Activated T-helper 17 cell treated with anti-CD3 and anti-CD28 coated beads, Interleukin-2, amount 50 U/mL, for 72 hours (primary cell): ENCODE results near the gene SAP30BP. TPM values are rescaled to one million over a fixed set of nuclear protein-coding genes. Genes with fewer than 3 reads are reported as not detected.
A peak's percentile ranks its signal among the peaks of the same experiment; 100 is the strongest.
"Not testable (repeated sequence)": the region's sequence is repeated elsewhere in the genome, so short reads cannot be mapped to it uniquely, and the experiment has no call there.

ENCODE experiments used
- ATAC-seq: fragments of 150-1000 bp; cut with Tn5 transposase; replicated peaks from 2 replicates; pipeline ENCODE4 v1.10.0; 2021; ENCODE audit warnings: mild to moderate bottlenecking, moderate library complexity
- H3K27ac Mint-ChIP-seq: one replicate; pipeline ENCODE4 v1.8.0; 2022; ENCODE audit warnings: mixed read lengths
- H3K27me3 Mint-ChIP-seq: one replicate; pipeline ENCODE4 v1.8.0; 2022; ENCODE audit warnings: mixed read lengths
- H3K36me3 Mint-ChIP-seq: one replicate; pipeline ENCODE4 v1.8.0; 2022; ENCODE audit warnings: low read depth, mild to moderate bottlenecking, mixed read lengths
- H3K4me1 Mint-ChIP-seq: one replicate; pipeline ENCODE4 v1.8.0; 2022; ENCODE audit warnings: mixed read lengths
- H3K4me3 Mint-ChIP-seq: one replicate; pipeline ENCODE4 v1.8.0; 2022; ENCODE audit warnings: mild to moderate bottlenecking, mixed read lengths
- H3K9me3 Mint-ChIP-seq: one replicate; pipeline ENCODE4 v1.8.0; 2022; ENCODE audit warnings: mixed read lengths
- total RNA-seq, 2 donors: library from RNA; stranded (reverse); gene quantifications; one replicate each; pipeline ENCODE4 v1.2.3, GENCODE V29; 2022

Gene SAP30BP
- total RNA-seq, 2 donors from 2014 or later: 68.1 to 90.0 TPM

DNA sequence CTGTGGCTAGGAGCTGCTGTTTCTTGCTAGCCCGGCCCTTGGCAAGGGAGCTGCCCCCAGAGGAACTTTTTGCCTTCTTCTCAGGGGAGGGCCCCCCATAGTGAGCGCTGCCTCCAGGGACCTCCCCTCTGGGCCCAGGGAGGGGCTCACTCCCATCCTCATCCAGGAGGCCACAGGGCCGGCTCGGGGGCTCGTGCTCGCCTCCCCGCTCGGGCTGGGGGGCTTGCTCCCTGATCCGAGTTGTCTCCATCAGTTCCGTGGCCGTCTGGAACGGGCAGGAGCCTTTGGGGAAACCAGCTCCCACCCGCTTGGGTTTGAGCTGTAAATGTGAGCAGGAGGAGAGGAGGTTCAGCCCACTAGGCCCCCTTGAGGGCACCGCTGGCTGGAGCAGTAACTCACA, 38.0 kb upstream of the SAP30BP start:
- H3K27me3 Mint-ChIP-seq: no peaks in the 10 kb centered on the region
- H3K27ac Mint-ChIP-seq: no peak overlapping the region
- H3K4me3 Mint-ChIP-seq: no peak overlapping the region
- no peaks in the 10 kb centered on the region for H3K36me3 Mint-ChIP-seq
- H3K9me3 Mint-ChIP-seq: no peaks in the 10 kb centered on the region
- no peak for ATAC-seq
- no peaks in the 10 kb centered on the region for H3K4me1 Mint-ChIP-seq

DNA sequence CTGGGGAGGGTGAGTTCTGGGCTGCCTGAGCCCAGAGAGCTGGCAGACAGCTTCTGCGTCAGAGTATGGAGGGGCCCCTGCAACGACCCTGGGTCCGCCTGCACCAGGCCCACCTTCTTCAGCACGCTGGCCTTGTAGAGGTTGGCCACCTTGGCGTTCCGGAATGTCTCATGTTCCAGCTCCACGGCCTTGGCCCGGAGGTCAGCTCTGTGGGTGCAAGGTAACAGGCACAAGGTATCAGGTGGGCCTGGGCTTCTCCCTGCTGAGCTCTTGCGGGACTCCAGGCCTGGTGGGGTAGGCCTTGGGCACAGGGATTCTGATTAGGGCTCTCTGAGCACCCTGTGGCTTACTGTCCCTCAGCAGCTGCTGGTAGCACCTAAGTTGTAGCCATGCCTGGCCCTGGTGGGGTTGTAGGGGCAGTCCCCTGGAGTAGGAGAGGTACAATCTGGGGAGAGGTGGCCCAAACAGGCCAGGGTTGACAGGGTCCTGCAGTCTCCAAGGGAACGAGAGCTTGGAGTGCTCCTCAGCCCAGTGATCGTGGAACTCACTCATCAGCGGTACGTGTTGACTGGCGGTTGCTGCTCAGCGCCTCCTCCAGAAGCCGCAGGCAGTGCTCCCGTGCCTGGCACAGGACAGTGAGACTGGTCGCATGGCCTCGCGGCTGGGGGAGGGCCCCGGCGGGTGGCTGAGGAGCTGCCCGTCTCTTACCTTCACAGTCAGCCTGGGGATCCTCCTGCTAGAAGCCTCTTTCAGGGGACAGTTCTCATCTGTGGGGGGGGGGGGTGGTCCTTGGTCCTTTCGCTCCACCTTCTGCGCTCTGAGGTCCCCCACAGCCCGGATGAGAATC, 36.8 kb upstream of the SAP30BP start:
- H3K27me3 Mint-ChIP-seq: no peaks in the 10 kb centered on the region
- no peak overlapping the region for H3K27ac Mint-ChIP-seq
- no peaks in the 10 kb centered on the region for H3K9me3 Mint-ChIP-seq
- H3K36me3 Mint-ChIP-seq: no peaks in the 10 kb centered on the region
- no peak for ATAC-seq
- H3K4me1 Mint-ChIP-seq: no peaks in the 10 kb centered on the region
- H3K4me3 Mint-ChIP-seq: no peak overlapping the region

DNA sequence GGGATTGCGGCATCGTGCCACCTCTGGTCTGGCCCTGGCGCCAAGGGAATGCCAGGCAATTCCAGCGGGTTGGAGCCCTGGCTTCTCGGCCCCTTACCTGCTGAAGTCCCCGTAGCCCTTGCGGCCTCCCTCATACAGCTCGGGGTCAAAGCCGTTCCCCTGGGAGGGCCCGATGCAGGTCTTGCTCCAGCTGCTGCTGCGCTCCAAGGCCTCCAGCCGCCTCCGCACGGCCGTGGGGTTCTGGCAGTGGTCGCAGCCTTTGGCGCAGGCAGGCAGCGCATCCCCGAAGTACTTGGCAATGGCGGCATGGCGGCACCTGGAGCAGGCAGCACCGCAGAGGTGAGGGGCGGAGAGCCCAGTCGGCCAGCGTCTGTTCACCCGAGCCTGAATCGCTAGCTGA, 35.8 kb upstream of the SAP30BP start:
- Mint-ChIP-seq H3K4me3 (no peak overlapping the region), H3K4me1 (no peaks in the 10 kb centered on the region), H3K9me3 (no peaks in the 10 kb centered on the region), H3K27me3 (no peaks in the 10 kb centered on the region), H3K27ac (no peak overlapping the region), H3K36me3 (no peaks in the 10 kb centered on the region)
- no peak for ATAC-seq

DNA sequence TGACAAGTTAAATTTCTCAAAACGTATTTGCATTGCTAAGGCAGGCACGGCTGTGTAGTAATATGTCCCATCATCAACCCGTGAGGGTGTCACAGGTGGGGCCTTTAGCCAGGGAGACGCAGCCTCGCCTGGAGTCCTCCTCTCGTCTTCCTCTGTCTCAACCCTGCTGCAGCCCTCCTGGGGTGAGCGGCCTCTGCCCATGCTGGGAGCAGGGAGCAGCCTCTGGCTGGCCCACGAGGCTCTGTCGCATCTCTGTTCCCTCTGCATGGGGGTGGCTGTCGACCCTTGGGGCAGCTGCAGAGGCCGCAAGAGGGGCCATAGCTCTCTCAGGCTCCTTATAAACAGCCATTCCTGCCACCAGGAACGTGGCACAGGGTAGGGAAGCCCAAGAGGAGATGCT, 34.7 kb upstream of the SAP30BP start:
- no peaks in the 10 kb centered on the region for H3K27me3 Mint-ChIP-seq

DNA sequence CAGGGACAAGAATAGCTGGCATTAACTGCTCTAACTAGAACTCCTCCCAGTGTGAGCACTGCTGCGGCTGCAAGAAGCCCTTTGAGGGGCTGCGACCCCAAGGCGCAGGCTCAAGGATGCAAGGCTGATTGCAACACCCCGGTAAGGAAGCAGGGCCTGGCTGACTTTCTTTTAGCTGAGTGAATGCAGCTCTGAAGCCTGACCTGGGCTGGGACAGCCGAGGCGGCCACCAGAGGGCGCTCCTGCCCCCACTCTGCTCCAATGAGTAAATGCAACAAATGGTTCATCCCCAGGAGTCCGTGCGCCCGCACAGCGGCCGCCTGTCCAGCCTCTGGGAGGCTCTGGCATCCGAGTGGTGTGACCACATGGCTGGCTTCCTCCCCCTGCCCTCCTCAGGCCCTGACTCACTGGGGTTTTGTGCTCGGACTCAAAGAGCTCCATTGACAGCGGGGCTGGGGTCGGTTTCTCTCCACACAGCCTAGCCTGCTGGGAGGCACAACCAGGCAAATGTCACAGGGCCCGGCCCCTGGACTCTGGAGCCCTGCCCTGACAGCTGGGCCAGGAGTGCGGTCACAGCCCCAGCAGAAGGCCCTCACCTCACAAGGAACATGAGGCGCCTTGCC, 34.2 kb upstream of the SAP30BP start, which contains the start of gene SMIM5:
TSS of gene SMIM5 (plus strand) at position 572 of the 623 bp plus-strand sequence. CDS start 6,768 bp downstream, outside the sequence.
- H3K4me3 Mint-ChIP-seq: no peak within 1 kb of the TSS
- H3K27ac Mint-ChIP-seq: no peak within 1 kb of the TSS
- no peaks in the 10 kb centered on the region for H3K36me3 Mint-ChIP-seq
- ATAC-seq: peak; percentile 92
- H3K9me3 Mint-ChIP-seq: no peaks in the 10 kb centered on the region
- no peaks in the 10 kb centered on the region for H3K27me3 Mint-ChIP-seq
- H3K4me1 Mint-ChIP-seq: no peaks in the 10 kb centered on the region

More for the DNA sequence above, 34.7 kb upstream of the SAP30BP start:
- no peak for ATAC-seq
- Mint-ChIP-seq H3K9me3 (no peaks in the 10 kb centered on the region), H3K27ac (no peak overlapping the region), H3K36me3 (no peaks in the 10 kb centered on the region), H3K4me3 (no peak overlapping the region), H3K4me1 (no peaks in the 10 kb centered on the region)

DNA sequence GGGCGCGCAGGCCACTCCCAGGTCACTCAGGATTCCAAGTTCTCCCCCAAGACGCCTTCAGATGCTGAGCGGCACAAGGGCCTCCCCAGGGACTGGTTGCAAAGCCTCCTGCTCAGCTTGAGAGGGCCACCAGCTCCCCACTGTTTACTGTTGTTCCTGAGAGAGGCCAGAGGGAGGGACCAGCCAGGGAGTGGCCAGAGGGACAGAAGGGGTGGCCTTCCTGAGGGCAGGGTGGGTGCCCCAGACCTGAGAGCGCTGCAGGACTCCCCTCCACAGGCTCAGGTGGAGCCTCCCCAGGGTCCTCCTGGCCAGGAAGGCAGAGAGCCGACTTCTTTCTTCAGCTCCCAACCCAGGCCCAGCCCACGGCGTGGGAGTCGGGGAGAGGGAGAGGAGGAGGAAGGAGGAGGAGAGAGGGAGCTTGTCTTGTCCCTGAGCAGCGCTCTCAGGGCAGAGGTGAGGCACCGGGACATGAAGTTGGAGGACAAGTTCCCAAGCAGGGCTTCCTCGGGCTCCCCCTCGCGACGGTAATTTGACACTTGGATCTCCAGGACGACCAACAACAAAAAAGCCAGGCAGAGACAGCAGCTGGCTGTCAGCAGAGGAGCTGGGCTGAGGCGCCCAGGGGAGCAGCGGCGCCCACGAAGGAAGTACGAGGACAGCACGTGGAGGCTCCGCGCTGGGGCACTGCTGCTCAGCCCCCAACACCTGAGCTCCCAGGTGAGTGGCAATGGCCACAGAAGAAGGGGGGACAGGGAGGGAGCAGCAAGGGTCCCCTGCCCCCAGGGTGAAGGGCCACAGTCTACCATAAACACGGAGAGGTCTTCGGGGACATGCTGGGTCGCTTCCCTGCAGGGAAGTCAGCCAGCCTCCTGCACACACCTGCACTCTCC, 33.4 kb upstream of the SAP30BP start:
- H3K9me3 Mint-ChIP-seq: no peaks in the 10 kb centered on the region
- H3K36me3 Mint-ChIP-seq: no peaks in the 10 kb centered on the region
- H3K4me3 Mint-ChIP-seq: no peak overlapping the region
- H3K27me3 Mint-ChIP-seq: no peaks in the 10 kb centered on the region
- ATAC-seq: no peak
- no peak overlapping the region for H3K27ac Mint-ChIP-seq
- H3K4me1 Mint-ChIP-seq: no peaks in the 10 kb centered on the region

DNA sequence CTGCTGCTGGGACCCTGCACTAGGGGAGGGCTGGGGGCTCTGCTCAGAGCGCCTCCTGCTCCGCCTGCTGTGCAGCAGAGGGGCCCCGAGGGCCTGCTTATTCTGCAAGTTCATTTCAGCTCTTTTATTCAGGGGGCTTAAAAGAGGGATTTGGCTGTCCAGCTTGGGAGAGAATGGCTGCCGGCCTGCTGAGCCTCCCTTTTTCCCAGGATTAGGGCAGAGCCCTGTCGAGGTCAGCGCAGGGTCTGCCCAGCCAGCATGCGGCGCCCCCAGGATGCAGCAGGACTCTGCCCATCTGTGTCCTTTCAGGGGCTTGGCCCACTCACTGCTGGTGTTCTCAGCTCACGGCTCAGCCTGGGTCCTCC, 32.8 kb upstream of the SAP30BP start:
- no peaks in the 10 kb centered on the region for H3K9me3 Mint-ChIP-seq
- no peak overlapping the region for H3K4me3 Mint-ChIP-seq
- no peaks in the 10 kb centered on the region for H3K4me1 Mint-ChIP-seq
- no peaks in the 10 kb centered on the region for H3K36me3 Mint-ChIP-seq
- no peak overlapping the region for H3K27ac Mint-ChIP-seq
- no peaks in the 10 kb centered on the region for H3K27me3 Mint-ChIP-seq
- no peak for ATAC-seq

DNA sequence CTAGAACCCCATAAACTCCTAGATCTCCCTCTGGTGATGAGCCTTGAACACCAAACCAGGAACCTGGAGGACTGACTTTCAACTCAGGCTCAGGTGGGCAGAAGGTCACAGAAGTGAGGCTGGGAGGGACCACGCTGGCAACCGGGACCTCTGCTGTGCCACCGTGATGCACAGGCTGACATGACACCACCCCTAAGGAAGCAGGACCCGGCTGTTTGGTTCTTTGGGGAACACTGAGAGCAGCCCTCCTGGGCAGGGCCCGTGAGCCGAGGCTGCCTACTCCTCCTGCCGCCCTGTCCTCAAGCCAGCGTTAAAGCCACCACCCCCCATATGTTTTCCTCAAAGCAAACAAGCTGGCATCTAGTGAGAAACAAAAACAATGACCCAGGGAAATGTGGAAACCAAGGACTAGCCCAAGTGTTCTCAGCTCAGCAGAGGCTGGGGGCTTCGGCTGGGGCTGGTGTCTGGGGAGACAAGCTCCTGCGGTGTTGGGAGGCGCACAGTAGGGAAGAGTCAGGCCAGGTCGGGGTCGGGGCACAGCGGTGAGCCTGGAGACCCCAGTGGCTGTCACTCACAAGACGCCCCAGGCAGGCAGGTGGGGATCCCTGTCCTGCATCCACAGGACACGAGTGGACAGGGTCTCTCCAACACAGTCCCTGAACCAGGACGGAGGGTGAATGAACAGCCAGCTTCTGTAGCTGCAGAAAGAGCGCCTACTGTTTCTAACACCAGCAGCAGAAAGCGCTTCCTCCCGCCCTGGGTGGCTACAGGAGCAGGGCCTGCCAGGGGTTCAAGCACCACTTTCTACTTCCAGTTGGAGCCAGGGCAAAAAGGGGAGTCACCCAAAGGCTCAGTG, 32.2 kb upstream of the SAP30BP start:
- no peak overlapping the region for H3K4me3 Mint-ChIP-seq
- H3K4me1 Mint-ChIP-seq: no peaks in the 10 kb centered on the region
- no peak for ATAC-seq
- no peaks in the 10 kb centered on the region for H3K9me3 Mint-ChIP-seq
- H3K27me3 Mint-ChIP-seq: no peaks in the 10 kb centered on the region
- no peak overlapping the region for H3K27ac Mint-ChIP-seq
- no peaks in the 10 kb centered on the region for H3K36me3 Mint-ChIP-seq

DNA sequence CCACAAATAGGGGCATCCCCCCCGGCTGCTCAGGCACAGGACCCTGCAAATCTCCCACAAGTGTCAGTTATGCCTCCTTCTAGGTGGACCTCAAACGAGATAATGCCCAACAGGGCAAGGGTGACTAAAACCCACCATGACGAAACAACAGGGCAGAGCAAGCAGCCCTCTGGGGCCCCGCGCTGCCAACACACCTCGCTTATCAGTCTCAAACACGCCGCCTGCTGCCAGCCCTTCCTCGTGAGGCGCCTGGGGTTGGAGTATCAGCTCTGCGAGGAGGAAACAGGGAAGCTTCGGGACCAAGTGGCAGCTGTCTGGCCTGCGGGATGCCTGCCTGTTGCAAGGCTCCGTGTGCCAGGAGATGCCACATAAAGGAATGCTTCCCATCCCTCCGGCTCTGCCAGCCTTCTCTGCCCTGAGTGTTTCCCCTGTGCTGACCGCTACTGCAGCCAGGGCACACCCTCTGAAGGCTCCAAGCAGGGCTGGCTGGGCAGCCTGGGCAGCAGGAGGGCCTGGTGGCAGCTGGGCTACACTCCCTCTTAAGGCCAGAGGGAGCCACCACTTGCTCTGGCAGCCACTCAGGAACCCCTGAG, 31.4 kb upstream of the SAP30BP start:
- Mint-ChIP-seq H3K9me3 (no peaks in the 10 kb centered on the region), H3K4me3 (no peak overlapping the region), H3K27ac (no peak overlapping the region), H3K36me3 (no peaks in the 10 kb centered on the region), H3K27me3 (no peaks in the 10 kb centered on the region), H3K4me1 (no peaks in the 10 kb centered on the region)
- no peak for ATAC-seq

DNA sequence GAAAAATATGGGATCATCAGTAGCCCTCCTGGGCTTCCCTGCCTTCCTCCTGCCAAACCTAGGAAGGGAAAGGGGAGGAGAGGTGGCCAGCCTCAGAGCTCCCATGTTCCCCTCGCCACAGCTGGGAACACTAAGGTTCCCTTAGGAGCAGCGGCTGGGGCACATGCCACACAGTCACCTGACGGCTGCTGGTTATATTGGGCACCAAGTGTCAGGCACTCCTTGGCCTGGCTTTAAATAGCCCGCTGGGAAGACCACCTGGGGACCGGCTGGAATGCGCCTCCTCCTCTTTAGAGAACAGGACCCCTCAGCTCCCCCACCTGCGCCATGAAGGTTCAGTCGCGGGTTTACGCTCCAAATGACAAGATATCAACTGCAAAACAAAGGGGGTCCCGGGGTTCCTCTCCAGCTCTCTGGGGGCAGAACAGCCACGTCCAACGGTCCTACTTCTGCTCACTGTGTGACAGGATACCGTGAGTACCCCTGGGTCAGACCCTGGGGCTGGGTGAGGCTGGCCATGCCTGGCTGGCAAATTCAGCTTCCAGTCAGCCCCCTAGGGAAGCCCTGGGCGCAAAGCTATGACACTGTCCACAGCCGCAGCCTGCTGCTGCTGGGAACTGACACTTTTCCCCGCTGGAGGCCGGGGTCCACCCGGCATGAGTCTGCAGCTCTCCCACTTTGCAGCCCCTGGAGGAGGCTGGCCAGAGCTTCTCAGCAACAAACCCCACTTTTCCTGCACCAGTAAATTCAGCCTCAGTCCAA, 30.6 kb upstream of the SAP30BP start:
- ATAC-seq: no peak
- Mint-ChIP-seq H3K4me3 (no peak overlapping the region), H3K36me3 (no peaks in the 10 kb centered on the region), H3K27ac (no peak overlapping the region), H3K27me3 (no peaks in the 10 kb centered on the region), H3K9me3 (no peaks in the 10 kb centered on the region), H3K4me1 (no peaks in the 10 kb centered on the region)

DNA sequence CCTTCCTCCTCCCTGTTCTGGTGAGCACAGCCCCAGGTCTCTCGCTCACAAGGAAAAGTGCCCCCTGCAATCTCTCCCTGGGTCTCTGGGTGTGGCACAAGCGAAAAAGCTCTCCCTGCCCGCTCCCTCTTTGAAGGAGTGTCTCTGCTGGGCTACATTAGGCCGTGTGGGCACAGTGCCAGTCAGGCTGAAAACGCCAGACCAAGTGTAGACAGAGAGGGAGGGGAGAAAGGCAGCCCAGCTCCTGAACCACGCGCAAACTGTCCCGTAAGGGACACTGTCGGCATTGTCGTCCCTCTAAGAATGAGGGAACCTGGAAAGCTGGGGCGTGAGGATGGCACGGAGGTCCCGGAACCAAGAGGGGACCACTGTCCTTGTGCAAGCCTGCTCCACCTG, 30.0 kb upstream of the SAP30BP start:
- H3K4me1 Mint-ChIP-seq: no peaks in the 10 kb centered on the region
- H3K27me3 Mint-ChIP-seq: no peaks in the 10 kb centered on the region
- no peak overlapping the region for H3K4me3 Mint-ChIP-seq
- no peak overlapping the region for H3K27ac Mint-ChIP-seq
- no peaks in the 10 kb centered on the region for H3K9me3 Mint-ChIP-seq
- ATAC-seq: no peak
- no peaks in the 10 kb centered on the region for H3K36me3 Mint-ChIP-seq

DNA sequence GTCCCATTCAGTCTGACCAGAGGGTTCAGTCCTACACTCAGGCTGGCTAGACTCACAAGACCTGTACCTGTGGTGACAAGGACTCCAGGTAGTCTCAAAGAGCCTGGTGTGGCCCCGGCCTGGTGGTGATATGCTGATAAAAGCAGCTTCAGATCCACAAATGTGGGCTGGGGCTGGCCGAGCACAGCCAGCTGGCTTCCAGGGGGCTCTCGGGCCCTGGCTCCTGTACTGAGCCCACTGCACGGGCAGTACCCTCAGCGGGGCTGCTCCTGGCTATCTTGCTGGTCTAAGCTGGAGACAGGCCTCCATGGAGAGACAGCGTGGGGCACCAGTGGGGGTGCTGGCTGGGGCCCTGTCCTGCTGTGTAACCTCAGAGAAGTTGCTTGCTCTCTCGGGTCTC, 29.6 kb upstream of the SAP30BP start:
- H3K9me3 Mint-ChIP-seq: no peaks in the 10 kb centered on the region
- ATAC-seq: no peak
- no peaks in the 10 kb centered on the region for H3K27me3 Mint-ChIP-seq

DNA sequence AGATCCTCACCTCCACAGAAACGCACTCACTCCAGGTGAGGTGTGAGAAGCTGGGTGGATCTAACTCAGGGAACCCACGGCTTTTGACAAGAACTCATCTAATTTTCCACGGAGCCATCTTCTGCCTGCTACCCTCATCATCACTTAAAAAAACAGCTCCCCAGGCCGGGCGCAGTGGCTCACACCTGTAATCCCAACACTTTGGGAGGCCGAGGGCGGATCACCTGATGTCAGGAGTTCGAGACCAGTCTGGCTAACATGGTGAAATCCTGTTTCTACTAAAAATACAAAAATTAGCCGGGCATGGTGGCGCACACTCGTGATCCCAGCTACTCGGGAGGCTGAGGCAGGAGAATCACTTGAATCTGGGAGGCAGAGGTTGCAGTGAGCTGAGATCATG, 29.1 kb upstream of the SAP30BP start:
- not testable (repeated sequence) for H3K9me3 Mint-ChIP-seq, H3K4me3 Mint-ChIP-seq, H3K27me3 Mint-ChIP-seq, ATAC-seq, H3K27ac Mint-ChIP-seq, H3K36me3 Mint-ChIP-seq, H3K4me1 Mint-ChIP-seq

More for the DNA sequence above, 29.6 kb upstream of the SAP30BP start:
- Mint-ChIP-seq H3K4me3 (no peak overlapping the region), H3K4me1 (no peaks in the 10 kb centered on the region), H3K36me3 (no peaks in the 10 kb centered on the region), H3K27ac (no peak overlapping the region)
